GM12875 (cell line): ENCODE results near the gene OAF.
A peak's percentile ranks its signal among the peaks of the same experiment; 100 is the strongest.

Experiments used
- H3K4me3 ChIP-seq: one replicate; pipeline ENCODE4 v1.5.1; 2011; ENCODE audit warnings: low read depth, low read length, control low read depth
- TF ChIP-seq, protein P1 (sequence below): IDR thresholded peaks from 2 replicates; pipeline ENCODE4 v1.5.1; 2011; ENCODE audit warnings: low read depth, mild to moderate bottlenecking, control low read depth, inconsistent platforms, low read length, moderate library complexity, borderline replicate concordance; ENCODE audit not compliant: insufficient read depth

The OAF gene

DNA sequence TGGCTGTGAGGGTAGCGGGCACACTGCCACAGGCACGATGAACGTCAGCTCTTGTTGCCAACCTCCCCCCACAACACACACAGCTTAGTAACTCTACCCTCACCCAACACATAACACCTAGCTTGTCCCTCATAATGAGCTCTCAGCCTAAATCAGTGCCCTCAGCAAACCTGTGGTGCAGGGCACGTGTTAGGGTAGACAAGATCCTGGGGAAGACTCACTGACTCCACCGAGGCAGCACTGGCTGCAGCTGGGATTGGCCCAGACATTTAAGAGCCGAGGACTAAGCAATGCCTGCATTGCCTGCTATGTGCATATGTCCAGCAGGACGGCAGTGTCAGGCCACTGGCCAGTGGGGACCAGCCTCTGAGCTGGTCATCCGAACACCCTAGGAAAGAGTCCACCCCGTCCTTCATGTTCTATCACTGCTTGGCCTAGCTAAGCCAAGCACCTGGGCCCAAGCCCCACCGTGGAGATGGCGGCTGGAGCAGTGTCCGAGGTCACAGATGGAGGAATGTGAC, 40.0 kb upstream of the OAF start:
- TF ChIP-seq, protein P1, sequence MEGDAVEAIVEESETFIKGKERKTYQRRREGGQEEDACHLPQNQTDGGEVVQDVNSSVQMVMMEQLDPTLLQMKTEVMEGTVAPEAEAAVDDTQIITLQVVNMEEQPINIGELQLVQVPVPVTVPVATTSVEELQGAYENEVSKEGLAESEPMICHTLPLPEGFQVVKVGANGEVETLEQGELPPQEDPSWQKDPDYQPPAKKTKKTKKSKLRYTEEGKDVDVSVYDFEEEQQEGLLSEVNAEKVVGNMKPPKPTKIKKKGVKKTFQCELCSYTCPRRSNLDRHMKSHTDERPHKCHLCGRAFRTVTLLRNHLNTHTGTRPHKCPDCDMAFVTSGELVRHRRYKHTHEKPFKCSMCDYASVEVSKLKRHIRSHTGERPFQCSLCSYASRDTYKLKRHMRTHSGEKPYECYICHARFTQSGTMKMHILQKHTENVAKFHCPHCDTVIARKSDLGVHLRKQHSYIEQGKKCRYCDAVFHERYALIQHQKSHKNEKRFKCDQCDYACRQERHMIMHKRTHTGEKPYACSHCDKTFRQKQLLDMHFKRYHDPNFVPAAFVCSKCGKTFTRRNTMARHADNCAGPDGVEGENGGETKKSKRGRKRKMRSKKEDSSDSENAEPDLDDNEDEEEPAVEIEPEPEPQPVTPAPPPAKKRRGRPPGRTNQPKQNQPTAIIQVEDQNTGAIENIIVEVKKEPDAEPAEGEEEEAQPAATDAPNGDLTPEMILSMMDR: no peak
- H3K4me3 ChIP-seq: no peak overlapping the region

DNA sequence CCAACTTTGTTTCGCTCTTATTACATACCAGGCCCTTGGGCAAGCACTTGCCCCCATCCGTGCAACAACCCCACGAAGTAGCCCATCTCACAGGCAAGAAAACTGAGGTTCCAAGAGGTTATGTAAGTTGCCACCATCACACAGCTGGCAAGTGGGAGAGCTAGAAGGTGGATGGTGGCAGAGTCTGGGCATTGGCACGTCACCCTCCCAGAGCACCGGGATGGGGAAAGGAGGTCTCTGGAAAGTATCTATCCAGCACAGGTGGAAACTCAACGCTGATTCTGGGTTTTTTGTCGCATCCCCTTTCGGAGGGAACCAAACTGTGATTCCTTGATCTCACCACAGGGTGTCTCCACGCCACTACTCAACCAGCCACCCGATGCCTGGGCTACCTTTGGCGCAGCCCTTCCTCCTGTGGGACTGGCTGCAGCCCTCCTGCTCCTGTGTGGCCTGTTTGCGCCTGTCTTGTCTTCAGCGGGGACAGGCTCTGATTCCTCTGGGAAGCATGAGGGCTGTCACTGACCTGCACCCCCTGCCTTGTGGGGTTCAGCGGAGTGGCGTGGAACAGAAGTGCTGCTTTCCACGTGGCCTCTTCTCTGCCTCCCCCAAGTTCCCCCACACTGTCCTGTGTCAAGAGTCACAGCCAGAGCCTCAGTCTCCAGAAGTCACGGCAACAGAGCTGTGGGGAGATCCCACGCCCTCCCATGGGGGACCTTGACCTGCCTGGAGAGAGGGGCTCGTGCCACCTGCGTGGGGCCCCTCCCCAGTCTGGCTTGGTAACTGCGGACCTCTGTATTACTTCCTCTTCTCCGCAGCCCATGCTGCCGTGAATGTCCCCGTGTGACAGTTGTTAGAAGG, 38.5 kb upstream of the OAF start:
- TF ChIP-seq, protein P1: peak; percentile 77
- no peak overlapping the region for H3K4me3 ChIP-seq

DNA sequence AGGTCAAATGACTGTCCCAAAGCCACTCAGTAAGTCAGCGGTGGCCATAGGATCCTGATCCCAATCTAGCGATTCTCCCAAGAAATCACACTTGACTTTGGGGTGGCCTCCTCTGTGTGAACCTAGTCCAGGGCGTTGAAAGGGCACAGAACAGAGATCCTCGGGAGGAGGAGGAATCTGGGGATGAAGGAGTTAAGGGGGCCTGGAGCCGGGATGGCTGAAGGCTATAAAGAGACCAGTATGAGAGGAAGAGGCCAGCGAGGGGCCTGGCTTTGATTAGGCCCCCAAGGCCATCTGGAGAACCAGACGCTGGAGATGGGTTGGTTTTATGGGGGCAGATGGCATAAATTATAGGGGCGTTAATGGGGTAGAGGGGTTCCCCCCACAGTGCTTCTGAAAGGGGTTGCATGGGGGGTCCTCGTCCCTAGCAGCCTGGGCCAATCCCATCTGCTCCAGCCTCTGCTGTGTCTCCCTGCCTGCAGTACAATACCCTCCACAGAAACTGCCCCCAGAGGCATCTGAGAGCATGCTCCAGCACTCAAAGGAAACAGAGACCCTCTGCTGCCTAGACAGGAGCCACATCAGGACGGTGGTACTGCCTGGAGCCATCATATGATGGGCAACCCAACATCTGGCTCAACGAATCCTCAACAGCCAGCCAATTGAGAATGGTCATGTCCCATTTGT, 37.7 kb upstream of the OAF start:
- TF ChIP-seq, protein P1: no peak

DNA sequence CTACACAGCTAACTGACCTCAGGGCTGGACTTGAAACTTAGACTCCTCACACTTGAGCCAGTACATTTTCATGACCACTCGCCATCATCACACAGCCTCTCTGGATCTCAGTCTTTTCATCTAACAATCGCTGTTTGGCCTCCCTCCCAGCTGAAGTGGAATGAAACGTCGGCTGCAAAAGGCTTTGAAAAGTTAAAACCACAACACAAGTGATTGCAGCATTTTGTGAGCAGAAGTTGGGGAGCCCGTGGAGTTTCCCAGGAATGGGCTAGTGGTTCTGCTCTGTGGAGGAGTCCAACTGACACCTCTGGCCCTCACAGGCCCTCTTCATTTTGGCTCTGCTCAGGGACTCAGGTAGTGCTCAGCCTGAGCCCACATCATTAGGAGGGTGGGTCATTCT, 37.0 kb upstream of the OAF start:
- H3K4me3 ChIP-seq: no peak overlapping the region
- TF ChIP-seq, protein P1: no peak

More for the DNA sequence above, 37.7 kb upstream of the OAF start:
- no peak overlapping the region for H3K4me3 ChIP-seq

DNA sequence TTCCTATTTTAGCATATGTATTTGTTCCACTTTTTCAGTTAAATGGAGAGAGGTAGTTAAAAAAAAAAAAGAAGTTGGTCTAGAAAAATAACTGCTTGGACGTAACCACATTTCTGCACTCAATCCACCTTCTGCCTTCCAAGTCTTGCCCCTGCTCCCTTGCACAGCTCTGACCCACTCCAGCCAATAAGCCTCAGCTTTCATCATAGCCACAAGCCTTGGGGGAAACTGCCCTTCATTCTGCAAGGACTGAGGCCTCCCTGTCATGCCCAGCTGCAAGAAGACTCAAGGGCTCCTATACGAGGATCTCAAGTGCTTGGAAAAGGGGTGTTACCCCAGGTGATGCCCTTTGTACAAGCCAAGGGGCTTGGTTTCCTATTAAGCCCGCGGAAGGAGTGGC, 36.0 kb upstream of the OAF start:
- no peak overlapping the region for H3K4me3 ChIP-seq
- TF ChIP-seq, protein P1: no peak

DNA sequence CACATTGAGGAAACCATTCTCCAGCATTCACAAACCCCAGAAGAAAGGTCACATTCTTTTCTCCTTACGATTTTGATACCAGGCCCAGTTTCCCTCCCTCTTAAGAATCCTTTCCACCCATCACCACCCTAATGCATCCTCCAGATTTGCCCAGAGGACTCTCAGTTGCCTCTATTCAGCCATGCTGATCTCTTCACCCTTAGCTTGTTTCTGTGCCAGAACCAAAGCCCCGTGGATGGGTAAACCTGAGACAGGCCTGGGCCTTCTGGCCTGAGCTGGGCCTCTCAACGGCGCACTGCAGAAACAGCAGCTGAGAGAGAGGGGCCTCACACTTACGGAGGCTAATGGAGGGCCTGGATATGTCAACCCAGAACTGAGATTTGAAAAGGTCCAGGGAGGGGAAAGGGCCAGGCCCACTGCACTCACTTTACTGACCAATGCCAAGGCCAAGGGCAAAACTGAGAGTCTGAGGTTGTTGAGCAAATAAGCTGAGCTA, 32.2 kb upstream of the OAF start:
- TF ChIP-seq, protein P1: no peak
- H3K4me3 ChIP-seq: no peak overlapping the region
